K562 (cell line): Measurements from ENCODE around the gene CFAP251. TPM values are rescaled to one million over a fixed set of nuclear protein-coding genes. Genes with fewer than 3 reads are reported as not detected.

ENCODE experiments used
- ARID2 ChIP-seq: fragments of 450-650 bp; IDR thresholded peaks from 2 replicates; pipeline ENCODE4 v1.6.1; 2017; ENCODE audit warnings: antibody characterized with exemption, mild to moderate bottlenecking
- CBX8 ChIP-seq: fragments of 200-600 bp; sonication (generic); IDR thresholded peaks from 2 replicates; pipeline ENCODE4 v1.6.1; 2012; ENCODE audit warnings: borderline replicate concordance, mixed run types, low read depth, mild to moderate bottlenecking, moderate library complexity, mixed read lengths, low read length, control low read depth, inconsistent platforms; ENCODE audit not compliant: poor library complexity, severe bottlenecking; ENCODE audit errors: extremely low read depth
- DEAF1 ChIP-seq: fragments of 450-650 bp; formaldehyde crosslinking; IDR thresholded peaks from 2 replicates; pipeline ENCODE4 v1.4.0; 2020; ENCODE audit warnings: mild to moderate bottlenecking, moderate library complexity
- FOXO4 ChIP-seq: fragments of 450-650 bp; formaldehyde crosslinking; IDR thresholded peaks from 2 replicates; pipeline ENCODE4 v1.4.0; 2020; ENCODE audit warnings: mild to moderate bottlenecking, moderate library complexity
- HDAC8 ChIP-seq: fragments of 450-650 bp; IDR thresholded peaks from 2 replicates; pipeline ENCODE4 v1.6.1; 2016; ENCODE audit warnings: mild to moderate bottlenecking, missing genetic modification characterization, moderate library complexity, missing compliant biosample characterization
- HLTF ChIP-seq: fragments of 450-650 bp; IDR thresholded peaks from 2 replicates; pipeline ENCODE4 v1.6.1; 2016
- KAT2B ChIP-seq: IDR thresholded peaks from one replicate; pipeline ENCODE4 v1.6.1; 2012; ENCODE audit warnings: low read depth, mild to moderate bottlenecking, control low read depth, inconsistent platforms, low read length, moderate library complexity
- KAT8 ChIP-seq: fragments of 450-650 bp; IDR thresholded peaks from 2 replicates; pipeline ENCODE4 v1.6.1; 2016; ENCODE audit warnings: low read depth, mild to moderate bottlenecking
- MTA1 ChIP-seq: fragments of 450-650 bp; IDR thresholded peaks from 2 replicates; pipeline ENCODE4 v1.6.1; 2017; ENCODE audit warnings: borderline replicate concordance
- MYC ChIP-seq, 2 experiments: fragments of 250-450 bp in 1 of 2; sonication (Bioruptor Pico) in 1 of 2; IDR thresholded peaks; 2 replicates each; pipeline versions ENCODE4 v1.5.1 to v1.6.1; 2012 to 2021; ENCODE audit warnings: low read depth in 2 of 2, borderline replicate concordance in 1 of 2, improper control_type of control experiment in 1 of 2, low read length in 1 of 2, mild to moderate bottlenecking in 1 of 2, moderate library complexity in 1 of 2
- RBM17 ChIP-seq: fragments of 200-400 bp; formaldehyde crosslinking; IDR thresholded peaks from 2 replicates; pipeline ENCODE4 v1.6.1; 2017; ENCODE audit warnings: low read depth, mild to moderate bottlenecking, low read length, borderline replicate concordance
- SMARCA4 ChIP-seq: fragments of 450-650 bp; IDR thresholded peaks from 2 replicates; pipeline ENCODE4 v1.6.1; 2016
- ZBED1 ChIP-seq: IDR thresholded peaks from 2 replicates; pipeline ENCODE4 v1.6.1; 2014
- ZBTB12 ChIP-seq: fragments of 250-450 bp; sonication (Bioruptor Pico); IDR thresholded peaks from 2 replicates; pipeline ENCODE4 v1.4.0; 2020
- ZBTB2 ChIP-seq: fragments of 450-650 bp; IDR thresholded peaks from 2 replicates; pipeline ENCODE4 v1.6.1; 2016; ENCODE audit warnings: antibody characterized with exemption
- ZNF217 ChIP-seq: sonication (generic); formaldehyde crosslinking; IDR thresholded peaks from 2 replicates; pipeline ENCODE4 v1.8.0; 2022; ENCODE audit warnings: mild to moderate bottlenecking, missing genetic modification reagents
- ZNF41 ChIP-seq: fragments of 250-450 bp; sonication (Bioruptor Pico); conservative IDR thresholded peaks from 2 replicates; pipeline ENCODE4 v1.4.0; 2020; ENCODE audit warnings: mild to moderate bottlenecking
- ZNF639 ChIP-seq, 2 experiments: fragments of 200-800 bp in 1 of 2; sonication (Bioruptor generic) in 1 of 2; sonication (generic) in 1 of 2; formaldehyde crosslinking in 1 of 2; IDR thresholded peaks in 1 of 2; conservative IDR thresholded peaks in 1 of 2; 2 replicates each; pipeline versions ENCODE4 v1.5.0 to v1.6.1; 2016 to 2020; ENCODE audit warnings: missing compliant biosample characterization in 1 of 2, missing genetic modification characterization in 1 of 2, missing genetic modification reagents in 1 of 2
- ZNF699 ChIP-seq: fragments of 250-450 bp; sonication (Bioruptor Pico); IDR thresholded peaks from 2 replicates; pipeline ENCODE4 v1.8.0; 2021; ENCODE audit warnings: mild to moderate bottlenecking, moderate library complexity; ENCODE audit not compliant: insufficient replicate concordance
- ZNF778 ChIP-seq: fragments of 450-650 bp; formaldehyde crosslinking; IDR thresholded peaks from 2 replicates; pipeline ENCODE4 v1.4.0; 2020; ENCODE audit warnings: mild to moderate bottlenecking, moderate library complexity
- polyA plus RNA-seq, 8 experiments: library from polyadenylated mRNA; depleted of rRNA in 4 of 8; stranded (reverse) in 5 of 8; unstranded in 3 of 8; fragments of >200 nt; fragmentation: Nextera tagmentation in 2 of 8; fragmentation: Illumina TruSeq in 1 of 8; extraction: Ambion mirVana in 2 of 8; extraction: Trizol in 1 of 8; gene quantifications; 2 replicates each; pipeline versions ENCODE4 v1.2.1 to v1.2.3, GENCODE V29; 2011 to 2014; ENCODE audit warnings: inconsistent platforms in 1 of 8, missing spikeins in 1 of 8
- total RNA-seq, 7 experiments: library from RNA; depleted of rRNA in 6 of 7; stranded (reverse); fragments of >200 nt in 6 of 7; fragmentation: Illumina TruSeq in 2 of 7; extraction: Trizol in 2 of 7; gene quantifications; 2 replicates each; pipeline versions ENCODE4 v1.2.1 to v1.2.3, GENCODE V29; 2011 to 2021; ENCODE audit warnings: low replicate concordance in 1 of 7

CFAP251 gene
- total and polyA plus RNA-seq, 9 of the 15 experiments (the other 6 are each of a cell fraction or from before 2014, with no cell fraction given) = 16.6 to 31.0 (median 19.1) TPM

- TF ChIP-seq ZNF217 (CRISPR knock-in tag) (no peak), ZNF778 (CRISPR knock-in tag) (no peak), KAT8 (no peak), ZBED1 (no peak), RBM17 (no peak), KAT2B (no peak), SMARCA4 (peak; percentile 70; the same call in 1 of the 2 replicates), MYC (IDR thresholded peaks at IDR 0.05; ENCODE audit: low read depth, low read length) (0 out of 2 replicates have a peak, but pooled peaks have one; percentile 33), MYC (CRISPR knock-in tag; IDR thresholded peaks at IDR 0.05; ENCODE audit: borderline replicate concordance, low read depth) (no peak), ZBTB12 (CRISPR knock-in tag) (no peak), MTA1 (no peak; the same call in 1 of the 2 replicates), ZNF699 (CRISPR knock-in tag) (no peak), DEAF1 (CRISPR knock-in tag) (no peak), FOXO4 (CRISPR knock-in tag) (no peak), ZNF639 (CRISPR knock-in tag; conservative IDR thresholded peaks at IDR 0.05 in 1 of 2, IDR thresholded peaks at IDR 0.05 in 1 of 2) (no peak), HDAC8 (tag) (no peak), ARID2 (no peak), ZBTB2 (peak; percentile 27; the same call in 1 of the 2 replicates), ZNF41 (CRISPR knock-in tag) (no peak), CBX8 (no peak), HLTF (no peak)
These were observed 8.7 kb downstream of the CFAP251 start (continued) for GRCh38 chr12:121926874-121927706.
